LNCaP clone FGC (cell line): Measurements from ENCODE around the gene HMCN2.

Experiments used
- DNase-seq: peaks from one replicate; pipeline ENCODE4 v3.0.0-alpha.2; 2011; ENCODE audit warnings: low read depth
- H3K4me3 ChIP-seq: 2 replicates; pipeline ENCODE4 v1.5.1; 2011; ENCODE audit warnings: mild to moderate bottlenecking, low read depth, low read length, control low read depth
- CTCF ChIP-seq: IDR thresholded peaks from 2 replicates; pipeline ENCODE4 v1.5.1; 2012; ENCODE audit warnings: mild to moderate bottlenecking; ENCODE audit not compliant: control insufficient read depth, insufficient read depth; ENCODE audit errors: extremely low read depth

HMCN2 gene

GRCh38 chr9:130327070-130327780 is 61.7 kb downstream of the HMCN2 start:
- TF ChIP-seq CTCF = no peak
- H3K4me3 ChIP-seq = no peak overlapping the region
- no peak for DNase-seq

- DNase-seq = no peak
- TF ChIP-seq CTCF = no peak
- H3K4me3 ChIP-seq = no peak overlapping the region
These were observed 62.3 kb downstream of the HMCN2 start for GRCh38 chr9:130327781-130328348.

GRCh38 chr9:130328349-130328801 is 62.8 kb downstream of the HMCN2 start:
- H3K4me3 ChIP-seq = no peak overlapping the region
- no peak for DNase-seq

GRCh38 chr9:130329061-130329460 is 63.5 kb downstream of the HMCN2 start:
- H3K4me3 ChIP-seq = no peak overlapping the region
- no peak for TF ChIP-seq CTCF
- DNase-seq = no peak

More at GRCh38 chr9:130328349-130328801, 62.8 kb downstream of the HMCN2 start:
- no peak for TF ChIP-seq CTCF

GRCh38 chr9:130330202-130330862 is 64.8 kb downstream of the HMCN2 start:
- no peak overlapping the region for H3K4me3 ChIP-seq
- DNase-seq = no peak
- TF ChIP-seq CTCF = no peak

- DNase-seq = no peak
- TF ChIP-seq CTCF = no peak
- no peak overlapping the region for H3K4me3 ChIP-seq
These were observed 65.5 kb downstream of the HMCN2 start for GRCh38 chr9:130331061-130331460.

- no peak overlapping the region for H3K4me3 ChIP-seq
- DNase-seq = no peak
- TF ChIP-seq CTCF = no peak
These were observed 66.0 kb downstream of the HMCN2 start for GRCh38 chr9:130331573-130331972.
